Stimulated activated CD4-positive, alpha-beta T cell treated with anti-CD3 and anti-CD28 coated beads, Interleukin-2, amount 100 ng/mL, for 48 hours (primary cell): ENCODE measurements around the gene KCNC4.

Source experiments
- DNase-seq, 2 donors: peaks; one replicate each; pipeline ENCODE4 v3.0.0-alpha.2; 2020

KCNC4 gene

GRCh38 chr1:110209715-110210603 lies at the start of gene KCNC4:
Gene KCNC4, plus strand, starts transcription at chr1:110210314. Its CDS starts 1,186 bp downstream, at chr1:110211500.
- DNase-seq, result peak; percentile 79 to 82

- DNase-seq, result no peak
Observed at GRCh38 chr1:110160538-110161100, 49.5 kb upstream of the KCNC4 start.

- DNase-seq, result no peak
Observed at GRCh38 chr1:110161165-110161564, 48.9 kb upstream of the KCNC4 start.

- no peak for DNase-seq
Observed at GRCh38 chr1:110161849-110162248, 48.3 kb upstream of the KCNC4 start.

- no peak for DNase-seq
Observed at GRCh38 chr1:110163591-110163990, 46.5 kb upstream of the KCNC4 start.

- no peak for DNase-seq
Observed at GRCh38 chr1:110164725-110165350, 45.3 kb upstream of the KCNC4 start.

- no peak for DNase-seq
Observed at GRCh38 chr1:110165761-110166231, 44.3 kb upstream of the KCNC4 start.

- DNase-seq, result no peak
Observed at GRCh38 chr1:110166861-110167260, 43.3 kb upstream of the KCNC4 start.

GRCh38 chr1:110170766-110171733 lies 39.1 kb upstream of the KCNC4 start:
- no peak for DNase-seq

GRCh38 chr1:110172001-110172400 lies 38.1 kb upstream of the KCNC4 start:
- DNase-seq, result no peak

GRCh38 chr1:110173466-110174105 lies 36.5 kb upstream of the KCNC4 start:
- no peak for DNase-seq

GRCh38 chr1:110174961-110175360 lies 35.2 kb upstream of the KCNC4 start:
- DNase-seq, result no peak

- no peak for DNase-seq
Observed at GRCh38 chr1:110176299-110176956, 33.7 kb upstream of the KCNC4 start.

GRCh38 chr1:110177775-110178174 lies 32.3 kb upstream of the KCNC4 start:
- no peak for DNase-seq

- no peak for DNase-seq
Observed at GRCh38 chr1:110183642-110184167, 26.4 kb upstream of the KCNC4 start.

GRCh38 chr1:110184446-110184845 lies 25.7 kb upstream of the KCNC4 start:
- DNase-seq, result no peak

- no peak for DNase-seq
Observed at GRCh38 chr1:110185181-110185580, 24.9 kb upstream of the KCNC4 start.

- DNase-seq, result no peak
Observed at GRCh38 chr1:110186558-110186957, 23.6 kb upstream of the KCNC4 start.

GRCh38 chr1:110187139-110187890 lies 22.8 kb upstream of the KCNC4 start:
- no peak for DNase-seq

GRCh38 chr1:110188035-110188618 lies 22.0 kb upstream of the KCNC4 start:
- DNase-seq, result no peak
